ENCODE results near the gene PTK7. TPM values are rescaled to one million over a fixed set of nuclear protein-coding genes. Genes with fewer than 3 reads are reported as not detected.
A peak's percentile ranks its signal among the peaks of the same experiment; 100 is the strongest.

The PTK7 gene
- total RNA-seq, 1 experiment from 2014 or later: 3.3 TPM

GRCh38 chr6:43170417-43170930, 94.4 kb downstream of the PTK7 start:
- no peaks in the 10 kb centered on the region for H3K9me3 ChIP-seq (ENCODE audit: low read length)

DNA sequence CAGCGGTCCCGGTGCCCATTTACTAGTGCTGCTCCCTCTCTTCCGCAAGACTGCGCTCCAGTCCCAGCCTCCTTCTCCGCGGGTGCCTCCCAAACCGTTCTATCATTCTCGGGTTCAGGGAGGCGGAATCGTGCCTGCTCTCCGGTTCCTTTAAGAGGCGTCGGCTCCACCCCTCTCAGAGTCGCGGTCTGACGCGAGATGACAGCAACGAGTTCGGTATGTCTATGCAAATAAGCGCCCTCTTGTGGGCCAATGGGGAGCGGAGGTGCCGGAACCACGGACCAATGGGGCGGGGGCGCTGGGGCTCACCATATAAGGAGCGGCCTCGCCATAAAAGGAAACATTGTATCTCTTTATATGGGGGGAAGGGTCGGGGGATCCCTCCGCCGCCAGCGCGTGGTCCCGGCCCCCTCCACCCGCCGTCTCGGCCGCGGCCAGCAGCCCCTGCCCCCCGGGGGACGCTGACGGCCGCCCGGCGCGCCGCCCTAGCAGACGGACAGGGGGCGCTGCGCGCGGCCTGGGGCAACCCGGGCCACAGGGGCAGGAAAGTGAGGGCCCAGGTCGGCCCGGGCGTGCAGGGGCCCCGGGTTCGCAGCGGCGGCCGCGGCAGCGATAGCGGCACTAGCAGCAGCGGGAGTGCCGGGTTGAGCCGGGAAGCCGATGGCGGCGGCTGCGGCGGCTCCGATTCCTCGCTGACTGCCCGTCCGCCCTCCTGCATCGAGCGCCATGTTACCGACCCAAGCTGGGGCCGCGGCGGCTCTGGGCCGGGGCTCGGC, 95.0 kb downstream of the PTK7 start, which contains the start of gene SRF:
TSS of gene SRF (plus strand) at position 339 of the 776 bp plus-strand sequence. CDS start at position 727, 388 bp downstream.
- H3K9me2 ChIP-seq (replicated peaks; ENCODE audit: insufficient read depth, low read length): no peaks in the 10 kb centered on the region
- no peaks in the 10 kb centered on the region for H3K9me3 ChIP-seq (ENCODE audit: low read length)
- peaks cover 35% of the 10 kb centered on the region for H3K4me1 ChIP-seq (ENCODE audit: low read length)
- H3K36me3 ChIP-seq (ENCODE audit: insufficient read depth, low read length): peaks cover 14% of the 10 kb centered on the region; the same call in 1 of the 2 replicates
- peak; percentile 100 for DNase-seq
- peak within 1 kb of the TSS; percentile 97 for H3K9ac ChIP-seq (ENCODE audit: low read length)
- peak within 1 kb of the TSS; percentile 95 for H3K4me2 ChIP-seq (ENCODE audit: low read depth, low read length, poor library complexity, severe bottlenecking)
- peak within 1 kb of the TSS; percentile 90 for H3K4me3 ChIP-seq (ENCODE audit: low read length)
- H3K27me3 ChIP-seq (ENCODE audit: low read length): no peaks in the 10 kb centered on the region
- H4K20me1 ChIP-seq (ENCODE audit: insufficient read depth, low read depth, low read length): peaks cover 30% of the 10 kb centered on the region
- H3K27ac ChIP-seq (ENCODE audit: low read length): peak within 1 kb of the TSS; percentile 69
- peak within 1 kb of the TSS; percentile 61; the same call in 1 of the 2 replicates for H2AFZ ChIP-seq (ENCODE audit: low read length)
- H3K79me2 ChIP-seq (ENCODE audit: low read length): peaks cover 36% of the 10 kb centered on the region

More at GRCh38 chr6:43170417-43170930, 94.4 kb downstream of the PTK7 start:
- peaks cover 35% of the 10 kb centered on the region for H3K4me1 ChIP-seq (ENCODE audit: low read length)
- H4K20me1 ChIP-seq (ENCODE audit: insufficient read depth, low read depth, low read length): peaks cover 24% of the 10 kb centered on the region
- H3K9ac ChIP-seq (ENCODE audit: low read length): peak overlapping the region; percentile 80
- peak overlapping the region; percentile 68 for H3K4me3 ChIP-seq (ENCODE audit: low read length)
- no peak for DNase-seq
- no peak overlapping the region for H3K27ac ChIP-seq (ENCODE audit: low read length)
- peaks cover 7% of the 10 kb centered on the region; the same call in 1 of the 2 replicates for H3K36me3 ChIP-seq (ENCODE audit: insufficient read depth, low read length)
- H3K27me3 ChIP-seq (ENCODE audit: low read length): no peaks in the 10 kb centered on the region
- H2AFZ ChIP-seq (ENCODE audit: low read length): peak overlapping the region; percentile 61; the same call in 1 of the 2 replicates
- H3K79me2 ChIP-seq (ENCODE audit: low read length): peaks cover 29% of the 10 kb centered on the region
- H3K4me2 ChIP-seq (ENCODE audit: low read depth, low read length, poor library complexity, severe bottlenecking): peak overlapping the region; percentile 83
- H3K9me2 ChIP-seq (replicated peaks; ENCODE audit: insufficient read depth, low read length): no peaks in the 10 kb centered on the region

- H3K79me2 ChIP-seq (ENCODE audit: low read length): peaks cover 38% of the 10 kb centered on the region
- H3K4me3 ChIP-seq (ENCODE audit: low read length): peak overlapping the region; percentile 90
- H3K27ac ChIP-seq (ENCODE audit: low read length): peak overlapping the region; percentile 69
- DNase-seq: peak; percentile 70
- H3K9me2 ChIP-seq (replicated peaks; ENCODE audit: insufficient read depth, low read length): no peaks in the 10 kb centered on the region
- H3K4me1 ChIP-seq (ENCODE audit: low read length): peaks cover 35% of the 10 kb centered on the region
- no peaks in the 10 kb centered on the region for H3K27me3 ChIP-seq (ENCODE audit: low read length)
- no peak overlapping the region for H2AFZ ChIP-seq (ENCODE audit: low read length)
- H3K9ac ChIP-seq (ENCODE audit: low read length): peak overlapping the region; percentile 97
- H4K20me1 ChIP-seq (ENCODE audit: insufficient read depth, low read depth, low read length): peaks cover 30% of the 10 kb centered on the region
- H3K4me2 ChIP-seq (ENCODE audit: low read depth, low read length, poor library complexity, severe bottlenecking): peak overlapping the region; percentile 95
- peaks cover 17% of the 10 kb centered on the region; the same call in 1 of the 2 replicates for H3K36me3 ChIP-seq (ENCODE audit: insufficient read depth, low read length)
- no peaks in the 10 kb centered on the region for H3K9me3 ChIP-seq (ENCODE audit: low read length)
These were observed 95.6 kb downstream of the PTK7 start for GRCh38 chr6:43171707-43172103.

DNA sequence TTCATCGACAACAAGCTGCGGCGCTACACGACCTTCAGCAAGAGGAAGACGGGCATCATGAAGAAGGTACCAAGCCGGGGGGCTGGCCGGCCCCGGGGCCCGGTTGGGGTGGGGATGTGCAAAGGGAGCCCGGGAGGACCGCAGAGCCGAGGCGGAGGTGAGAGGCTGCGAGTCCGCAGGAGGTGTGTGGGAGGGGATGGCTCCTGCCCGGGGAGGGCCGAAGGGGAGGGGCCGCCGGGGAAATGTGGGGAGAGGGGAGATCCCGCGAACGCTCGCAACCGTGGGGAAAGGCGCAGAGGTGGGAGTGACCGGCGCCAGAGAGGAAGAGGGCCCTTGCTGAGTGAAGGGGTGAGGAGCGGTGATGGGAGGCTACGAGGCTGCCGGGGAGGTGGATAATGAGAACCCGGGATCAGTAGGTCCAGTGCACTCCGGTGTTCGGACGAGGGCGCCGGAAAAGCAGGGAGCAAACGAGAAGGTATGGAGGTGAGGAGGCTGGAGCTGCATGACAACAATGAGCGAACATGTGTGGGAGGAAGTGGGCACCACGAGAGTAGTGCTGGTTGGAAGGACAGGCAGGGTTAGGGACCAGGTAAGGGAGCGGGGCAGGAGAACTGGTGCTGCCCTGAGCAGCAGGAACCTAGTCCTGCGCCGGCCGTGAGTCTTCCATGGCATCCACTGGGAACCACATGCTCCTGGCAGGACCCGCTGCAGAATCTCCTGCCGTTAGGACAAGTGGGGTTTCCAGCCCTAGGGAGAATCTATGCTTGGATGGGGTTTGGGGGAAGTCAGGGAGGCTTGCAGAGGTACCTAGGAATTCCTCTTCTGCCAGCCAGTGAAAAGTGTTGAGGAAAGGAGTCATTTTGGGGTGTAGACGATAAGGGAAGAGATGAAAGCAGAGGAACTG, 96.2 kb downstream of the PTK7 start:
- H3K36me3 ChIP-seq (ENCODE audit: insufficient read depth, low read length): peaks cover 19% of the 10 kb centered on the region; the same call in 1 of the 2 replicates
- peaks cover 30% of the 10 kb centered on the region for H4K20me1 ChIP-seq (ENCODE audit: insufficient read depth, low read depth, low read length)
- peak overlapping the region; percentile 95 for H3K4me2 ChIP-seq (ENCODE audit: low read depth, low read length, poor library complexity, severe bottlenecking)
- H3K27ac ChIP-seq (ENCODE audit: low read length): peak overlapping the region; percentile 69
- no peaks in the 10 kb centered on the region for H3K27me3 ChIP-seq (ENCODE audit: low read length)
- peak; percentile 72 for DNase-seq
- H3K9me3 ChIP-seq (ENCODE audit: low read length): no peaks in the 10 kb centered on the region
- peak overlapping the region; percentile 97 for H3K9ac ChIP-seq (ENCODE audit: low read length)
- H3K4me3 ChIP-seq (ENCODE audit: low read length): peak overlapping the region; percentile 90
- no peak overlapping the region for H2AFZ ChIP-seq (ENCODE audit: low read length)
- H3K4me1 ChIP-seq (ENCODE audit: low read length): peaks cover 35% of the 10 kb centered on the region
- peaks cover 39% of the 10 kb centered on the region for H3K79me2 ChIP-seq (ENCODE audit: low read length)
- H3K9me2 ChIP-seq (replicated peaks; ENCODE audit: insufficient read depth, low read length): no peaks in the 10 kb centered on the region

GRCh38 chr6:43173591-43174262, 97.6 kb downstream of the PTK7 start:
- Histone ChIP-seq H3K4me3 (ENCODE audit: low read length) (peak overlapping the region; percentile 90), H3K79me2 (ENCODE audit: low read length) (peaks cover 39% of the 10 kb centered on the region), H3K27ac (ENCODE audit: low read length) (peak overlapping the region; percentile 69), H4K20me1 (ENCODE audit: insufficient read depth, low read depth, low read length) (peaks cover 30% of the 10 kb centered on the region), H3K27me3 (ENCODE audit: low read length) (no peaks in the 10 kb centered on the region), H3K4me2 (ENCODE audit: low read depth, low read length, poor library complexity, severe bottlenecking) (peak overlapping the region; percentile 95), H3K9me2 (replicated peaks; ENCODE audit: insufficient read depth, low read length) (no peaks in the 10 kb centered on the region), H3K9me3 (ENCODE audit: low read length) (no peaks in the 10 kb centered on the region), H3K36me3 (ENCODE audit: insufficient read depth, low read length) (peaks cover 23% of the 10 kb centered on the region; the same call in 1 of the 2 replicates), H2AFZ (ENCODE audit: low read length) (no peak overlapping the region), H3K4me1 (ENCODE audit: low read length) (peaks cover 35% of the 10 kb centered on the region), H3K9ac (ENCODE audit: low read length) (peak overlapping the region; percentile 97)
- DNase-seq: no peak

DNA sequence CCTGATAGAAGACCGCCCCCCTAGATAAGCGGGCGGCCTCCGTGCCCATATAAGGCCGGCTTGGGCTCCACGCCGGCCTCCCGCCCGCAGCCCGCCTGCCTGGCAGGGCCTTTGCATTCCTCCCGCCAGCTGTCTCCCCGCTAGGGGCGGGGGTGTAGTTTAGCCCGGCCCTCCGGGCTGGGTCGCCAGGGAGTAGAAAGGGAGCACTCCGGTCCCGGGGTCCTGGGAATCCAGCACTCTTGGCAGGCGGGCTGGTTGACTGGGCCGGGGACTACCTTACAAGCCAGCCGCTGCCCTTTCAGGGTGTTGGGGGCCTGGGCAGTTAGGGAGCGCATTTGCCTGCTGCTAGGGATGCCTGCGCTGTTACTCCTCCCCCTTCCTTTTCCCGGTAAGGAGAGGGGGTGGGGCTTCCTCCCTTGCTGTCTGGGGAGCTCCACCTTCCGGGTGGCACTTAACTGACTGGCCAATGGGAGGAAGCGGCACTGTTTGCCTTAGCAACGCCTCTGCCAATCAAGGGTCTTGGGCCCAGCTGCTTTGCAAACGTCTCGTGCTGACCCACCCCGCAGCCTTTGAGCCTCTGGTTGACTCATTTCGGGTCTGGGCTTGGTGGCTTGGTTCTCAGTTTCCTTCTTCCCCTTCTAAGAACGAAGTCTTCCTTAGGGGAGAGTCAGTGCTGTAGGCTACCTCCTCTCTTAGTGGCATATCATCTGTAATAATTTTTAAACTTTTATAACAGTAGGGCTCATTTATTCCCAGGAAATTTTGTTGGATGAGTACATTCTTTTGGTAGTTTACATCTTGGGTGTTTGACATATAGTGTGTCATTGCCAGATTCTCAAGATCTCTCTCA, 98.4 kb downstream of the PTK7 start:
- H3K4me3 ChIP-seq (ENCODE audit: low read length): peak overlapping the region; percentile 90
- peaks cover 35% of the 10 kb centered on the region for H3K4me1 ChIP-seq (ENCODE audit: low read length)
- H2AFZ ChIP-seq (ENCODE audit: low read length): no peak overlapping the region
- peaks cover 30% of the 10 kb centered on the region for H4K20me1 ChIP-seq (ENCODE audit: insufficient read depth, low read depth, low read length)
- peak overlapping the region; percentile 95 for H3K4me2 ChIP-seq (ENCODE audit: low read depth, low read length, poor library complexity, severe bottlenecking)
- peaks cover 26% of the 10 kb centered on the region; the same call in 1 of the 2 replicates for H3K36me3 ChIP-seq (ENCODE audit: insufficient read depth, low read length)
- H3K9ac ChIP-seq (ENCODE audit: low read length): peak overlapping the region; percentile 97
- peak overlapping the region; percentile 69 for H3K27ac ChIP-seq (ENCODE audit: low read length)
- peak; percentile 98 for DNase-seq
- no peaks in the 10 kb centered on the region for H3K9me3 ChIP-seq (ENCODE audit: low read length)
- no peaks in the 10 kb centered on the region for H3K9me2 ChIP-seq (replicated peaks; ENCODE audit: insufficient read depth, low read length)
- peaks cover 39% of the 10 kb centered on the region for H3K79me2 ChIP-seq (ENCODE audit: low read length)
- H3K27me3 ChIP-seq (ENCODE audit: low read length): no peaks in the 10 kb centered on the region
